ENCODE data around the gene TSEN54. TPM values are rescaled to one million over a fixed set of nuclear protein-coding genes. Genes with fewer than 3 reads are reported as not detected.

The TSEN54 gene
- total and polyA plus RNA-seq, 4 donors = 9.1 to 15.1 (median 12.3) TPM

- Histone ChIP-seq H3K4me3 (ENCODE audit: low read depth in 1 of 3, low read length in 3 of 3) (no peak overlapping the region), H3K9ac (ENCODE audit: low read depth in 1 of 2, low read length in 2 of 2) (no peak overlapping the region), H3K36me3 (ENCODE audit: control insufficient read depth in 4 of 4, insufficient read depth in 3 of 4, low read depth in 1 of 4, low read length in 3 of 4) (peaks cover 7 to 67% (median 20%) of the 10 kb centered on the region in 4 donors), H3K4me1 (ENCODE audit: control insufficient read depth in 4 of 4, insufficient read depth in 4 of 4, low read length in 3 of 4) (peaks cover 0 to 9% (median 4%) of the 10 kb centered on the region in 4 donors), H3K9me3 (ENCODE audit: control insufficient read depth in 4 of 4, low read length in 3 of 4) (no peaks in the 10 kb centered on the region), H3K27ac (ENCODE audit: low read depth in 1 of 2, low read length in 2 of 2) (no peak overlapping the region), H3K27me3 (ENCODE audit: control insufficient read depth in 4 of 4, insufficient read depth in 4 of 4, low read length in 3 of 4) (no peaks in the 10 kb centered on the region)
- DNase-seq (ENCODE audit: low spot score) = no peak
- no peak for TF ChIP-seq EGR1 (IDR thresholded peaks at IDR 0.05; ENCODE audit: low read depth in 2 of 2)
- WGBS = 96% methylated on average over 23 of the region's 23 CpGs
These were observed 22.7 kb upstream of the TSEN54 start for GRCh38 chr17:75493476-75494129.

DNA sequence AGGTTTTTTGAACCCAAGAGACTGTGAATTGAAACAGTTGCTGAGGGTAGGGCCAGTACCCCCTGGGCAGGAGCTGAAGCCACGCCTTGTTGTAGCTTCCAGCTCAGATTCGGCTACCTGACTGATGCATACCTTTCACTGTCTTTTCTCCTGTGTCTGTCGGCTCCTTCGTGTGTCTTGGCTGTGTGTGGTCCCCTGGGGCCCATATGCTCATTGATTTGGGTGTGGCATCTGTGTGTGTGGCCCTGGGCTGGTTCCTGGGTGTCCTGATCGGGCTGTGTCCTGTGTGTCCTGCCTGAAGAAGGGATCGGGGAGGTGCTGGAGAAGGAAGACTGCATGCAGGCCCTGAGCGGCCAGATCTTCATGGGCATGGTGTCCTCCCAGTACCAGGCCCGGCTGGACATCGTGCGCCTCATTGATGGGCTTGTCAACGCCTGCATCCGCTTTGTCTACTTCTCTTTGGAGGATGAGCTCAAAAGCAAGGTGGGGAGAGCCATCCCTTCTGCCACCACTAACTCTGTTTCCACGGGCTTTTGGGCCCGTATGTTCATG is 21.9 kb upstream of the TSEN54 start:
- Histone ChIP-seq H3K27me3 (ENCODE audit: control insufficient read depth in 4 of 4, insufficient read depth in 4 of 4, low read length in 3 of 4) (no peaks in the 10 kb centered on the region), H3K4me3 (ENCODE audit: low read depth in 1 of 3, low read length in 3 of 3) (no peak overlapping the region), H3K36me3 (ENCODE audit: control insufficient read depth in 4 of 4, insufficient read depth in 3 of 4, low read depth in 1 of 4, low read length in 3 of 4) (peaks cover 7 to 67% (median 21%) of the 10 kb centered on the region in 4 donors), H3K4me1 (ENCODE audit: control insufficient read depth in 4 of 4, insufficient read depth in 4 of 4, low read length in 3 of 4) (peaks cover 0 to 14% (median 5%) of the 10 kb centered on the region in 4 donors), H3K9me3 (ENCODE audit: control insufficient read depth in 4 of 4, low read length in 3 of 4) (no peaks in the 10 kb centered on the region), H3K27ac (ENCODE audit: low read depth in 1 of 2, low read length in 2 of 2) (no peak overlapping the region), H3K9ac (ENCODE audit: low read depth in 1 of 2, low read length in 2 of 2) (no peak overlapping the region)
- 94% methylated on average over 14 of the region's 14 CpGs for WGBS
- TF ChIP-seq HNF4G (IDR thresholded peaks at IDR 0.05) = no peak
- no peak for TF ChIP-seq ZBTB33 (IDR thresholded peaks at IDR 0.05)
- DNase-seq (ENCODE audit: low spot score) = no peak

DNA sequence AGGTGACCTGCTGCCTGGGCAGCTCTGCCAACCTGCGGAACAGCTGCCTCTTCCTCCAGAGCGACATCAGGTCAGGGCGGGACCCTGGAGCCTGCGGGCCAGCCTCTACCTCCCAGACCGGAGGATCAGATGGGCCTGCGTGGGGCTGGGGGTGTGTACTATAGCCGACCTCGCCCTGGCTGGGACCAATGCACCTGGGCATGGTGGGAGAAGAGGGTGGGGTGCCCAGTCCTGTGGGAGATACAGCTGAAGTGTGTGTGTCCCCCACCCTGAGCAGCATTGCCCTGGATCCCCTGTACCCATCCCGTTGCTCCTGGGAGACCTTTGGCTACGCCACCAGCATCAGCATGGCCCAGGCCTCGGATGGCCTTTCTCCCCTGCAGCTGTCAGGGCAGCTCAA is 20.3 kb upstream of the TSEN54 start:
- DNase-seq (ENCODE audit: low spot score) = no peak
- peaks cover 7 to 79% (median 24%) of the 10 kb centered on the region in 4 donors for H3K36me3 ChIP-seq (ENCODE audit: control insufficient read depth in 4 of 4, insufficient read depth in 3 of 4, low read depth in 1 of 4, low read length in 3 of 4)
- H3K27me3 ChIP-seq (ENCODE audit: control insufficient read depth in 4 of 4, insufficient read depth in 4 of 4, low read length in 3 of 4) = no peaks in the 10 kb centered on the region
- H3K9ac ChIP-seq (ENCODE audit: low read depth in 1 of 2, low read length in 2 of 2) = no peak overlapping the region
- peaks cover 0 to 6% (median 2%) of the 10 kb centered on the region in 4 donors for H3K4me1 ChIP-seq (ENCODE audit: control insufficient read depth in 4 of 4, insufficient read depth in 4 of 4, low read length in 3 of 4)
- TF ChIP-seq, protein P1, sequence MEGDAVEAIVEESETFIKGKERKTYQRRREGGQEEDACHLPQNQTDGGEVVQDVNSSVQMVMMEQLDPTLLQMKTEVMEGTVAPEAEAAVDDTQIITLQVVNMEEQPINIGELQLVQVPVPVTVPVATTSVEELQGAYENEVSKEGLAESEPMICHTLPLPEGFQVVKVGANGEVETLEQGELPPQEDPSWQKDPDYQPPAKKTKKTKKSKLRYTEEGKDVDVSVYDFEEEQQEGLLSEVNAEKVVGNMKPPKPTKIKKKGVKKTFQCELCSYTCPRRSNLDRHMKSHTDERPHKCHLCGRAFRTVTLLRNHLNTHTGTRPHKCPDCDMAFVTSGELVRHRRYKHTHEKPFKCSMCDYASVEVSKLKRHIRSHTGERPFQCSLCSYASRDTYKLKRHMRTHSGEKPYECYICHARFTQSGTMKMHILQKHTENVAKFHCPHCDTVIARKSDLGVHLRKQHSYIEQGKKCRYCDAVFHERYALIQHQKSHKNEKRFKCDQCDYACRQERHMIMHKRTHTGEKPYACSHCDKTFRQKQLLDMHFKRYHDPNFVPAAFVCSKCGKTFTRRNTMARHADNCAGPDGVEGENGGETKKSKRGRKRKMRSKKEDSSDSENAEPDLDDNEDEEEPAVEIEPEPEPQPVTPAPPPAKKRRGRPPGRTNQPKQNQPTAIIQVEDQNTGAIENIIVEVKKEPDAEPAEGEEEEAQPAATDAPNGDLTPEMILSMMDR (IDR thresholded peaks at IDR 0.05; ENCODE audit: low read depth, low read length, missing input control) = no peak
- TF ChIP-seq YY1 (IDR thresholded peaks at IDR 0.05) (no peak), RXRA (IDR thresholded peaks at IDR 0.05) (no peak), JUND (IDR thresholded peaks at IDR 0.05) (no peak), ZBTB33 (IDR thresholded peaks at IDR 0.05) (no peak), EGR1 (IDR thresholded peaks at IDR 0.05; ENCODE audit: low read depth in 2 of 2) (no peak), TAF1 (conservative IDR thresholded peaks at IDR 0.05) (no peak), NR2F2 (IDR thresholded peaks at IDR 0.05) (no peak), MAX (IDR thresholded peaks at IDR 0.05) (no peak), ATF3 (IDR thresholded peaks at IDR 0.05) (no peak), FOXA2 (IDR thresholded peaks at IDR 0.05) (no peak), HNF4A (conservative IDR thresholded peaks at IDR 0.05) (no peak), HNF4G (IDR thresholded peaks at IDR 0.05) (no peak), FOXA1 (IDR thresholded peaks at IDR 0.05) (no peak), RAD21 (IDR thresholded peaks at IDR 0.05) (no peak)
- no peaks in the 10 kb centered on the region for H3K9me3 ChIP-seq (ENCODE audit: control insufficient read depth in 4 of 4, low read length in 3 of 4)
- no peak overlapping the region for H3K4me3 ChIP-seq (ENCODE audit: low read depth in 1 of 3, low read length in 3 of 3)
- WGBS = 94% methylated on average over 11 of the region's 11 CpGs
- H3K27ac ChIP-seq (ENCODE audit: low read depth in 1 of 2, low read length in 2 of 2) = no peak overlapping the region
